IPS-18c (cell line): ENCODE results near the gene IL3RA.
"Not testable (repeated sequence)": the region's sequence is repeated elsewhere in the genome, so short reads cannot be mapped to it uniquely, and the experiment has no call there.

Experiments used
- H3K4me3 ChIP-seq: 2 replicates; pipeline ENCODE4 v1.7.0; 2013; ENCODE audit warnings: low read depth, mild to moderate bottlenecking, low read length, moderate library complexity; ENCODE audit not compliant: insufficient read depth
- H3K9me3 ChIP-seq: one replicate; pipeline ENCODE4 v1.6.1; 2013; ENCODE audit warnings: mild to moderate bottlenecking, low read length, moderate library complexity; ENCODE audit not compliant: control insufficient read depth, insufficient read depth

Gene IL3RA

DNA sequence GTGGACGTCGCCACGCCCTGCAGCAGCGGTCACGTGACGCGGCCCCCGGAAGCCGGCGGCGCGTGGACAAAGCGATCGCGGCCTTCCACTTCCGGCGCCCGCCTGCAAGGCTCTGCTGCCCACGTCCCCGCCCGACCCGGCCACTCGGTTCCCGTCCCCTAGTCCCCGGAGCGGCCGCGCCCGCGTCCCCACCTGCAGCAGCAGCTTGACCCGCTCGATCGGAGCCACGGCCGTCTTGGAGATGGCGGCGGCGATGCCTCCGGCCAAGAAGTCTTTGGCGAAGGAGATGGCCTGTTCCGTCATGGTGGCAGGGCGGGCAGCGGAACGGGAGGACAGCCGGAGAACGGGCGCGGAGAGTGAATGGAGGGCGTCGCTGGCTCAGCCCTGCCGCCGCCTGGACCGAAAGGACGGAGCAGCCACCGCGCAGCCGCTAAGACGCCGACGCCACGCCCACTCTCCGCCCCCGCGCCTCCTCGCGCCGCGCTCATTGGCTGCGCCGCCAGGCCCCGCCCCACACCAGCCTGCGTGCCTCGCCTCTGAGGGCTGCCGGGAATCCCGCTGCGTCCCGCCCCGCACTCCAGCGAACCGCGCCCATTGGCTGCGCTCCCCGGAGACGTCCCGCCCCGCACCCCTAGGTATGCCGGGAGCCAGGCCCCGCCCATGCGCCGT, 55.3 kb downstream of the IL3RA start, which contains the start of gene SLC25A6:
TSS of gene SLC25A6 (minus strand) at position 407 of the 669 bp plus-strand sequence. CDS start at position 303, 104 bp downstream.
- Histone ChIP-seq H3K4me3 (peak within 1 kb of the TSS; percentile 100), H3K9me3 (no peaks in the 10 kb centered on the region)

DNA sequence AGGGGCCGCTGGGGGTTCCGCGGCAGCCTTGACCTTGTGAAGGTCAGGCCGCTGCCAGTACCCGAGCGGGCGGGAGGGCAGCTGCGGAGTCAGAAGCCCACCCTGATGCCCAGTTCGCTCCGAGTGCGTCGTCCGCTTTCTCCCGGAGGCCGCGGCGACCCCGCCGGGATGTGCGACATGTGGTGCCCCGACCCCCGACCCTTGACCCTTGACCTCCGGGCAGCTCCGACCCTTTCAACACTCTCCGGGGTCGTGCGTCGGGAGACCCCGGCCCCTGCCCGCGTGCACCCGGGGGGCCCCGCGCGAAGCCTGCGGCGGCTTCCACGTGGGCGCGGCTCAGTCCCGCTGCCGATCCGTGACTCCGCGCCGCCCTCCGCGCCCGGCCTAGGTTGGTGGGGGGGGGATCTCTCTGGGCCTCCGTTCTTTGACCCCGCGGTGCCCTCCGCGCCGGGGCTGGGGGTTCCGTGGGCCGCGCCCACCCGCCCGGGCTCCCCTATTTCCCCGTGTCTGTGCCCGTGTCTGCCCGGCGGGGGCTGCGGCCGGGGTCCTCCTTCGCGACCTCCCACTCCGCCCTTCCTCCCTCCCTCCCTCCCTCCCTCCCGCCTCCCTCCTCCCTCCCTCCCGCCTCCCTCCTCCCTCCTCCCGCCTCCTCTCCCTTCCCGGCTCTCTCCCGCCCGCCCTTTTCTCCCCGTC, 55.9 kb downstream of the IL3RA start:
- no peaks in the 10 kb centered on the region for H3K9me3 ChIP-seq
- peak overlapping the region; percentile 100 for H3K4me3 ChIP-seq

DNA sequence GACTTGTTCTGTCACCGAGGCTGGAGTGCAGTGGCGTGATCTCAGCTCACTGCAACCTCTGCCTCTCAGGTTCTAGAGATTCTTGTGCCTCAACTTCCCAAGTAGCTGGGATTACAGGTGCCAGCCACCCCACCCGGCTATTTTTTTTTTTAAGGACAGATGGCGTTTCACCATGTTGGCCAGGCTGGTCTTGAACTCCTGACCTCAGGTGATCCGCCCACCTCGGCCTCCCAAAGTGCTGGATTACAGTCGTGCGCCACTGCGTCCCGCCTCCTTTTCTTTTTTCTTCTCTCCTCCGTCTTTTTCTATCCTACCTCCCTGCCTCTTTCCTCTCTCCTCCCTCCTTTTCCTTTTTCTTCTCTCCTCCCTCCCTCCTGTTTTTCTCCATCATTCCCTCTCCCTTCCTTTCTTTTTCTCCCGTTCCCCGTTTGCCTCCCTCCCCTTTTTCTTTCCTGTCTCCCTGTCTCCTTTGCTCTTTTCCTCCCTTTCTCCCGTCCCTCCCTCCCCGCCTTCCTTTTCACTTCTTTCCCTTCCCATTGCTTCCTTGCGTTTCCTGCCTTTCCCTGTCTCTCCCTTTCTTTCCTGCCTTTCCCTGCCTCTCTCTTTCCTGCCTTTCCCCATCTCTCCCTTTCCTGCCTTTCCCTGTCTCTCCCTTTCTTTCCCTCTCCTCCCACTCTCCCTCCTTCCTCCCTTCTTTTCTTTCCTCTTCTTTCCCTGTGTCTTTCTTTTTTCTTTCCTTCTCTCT, 57.5 kb downstream of the IL3RA start:
- H3K4me3 ChIP-seq, result peak overlapping the region; percentile 100; the same call in 1 of the 2 replicates
- no peaks in the 10 kb centered on the region for H3K9me3 ChIP-seq

DNA sequence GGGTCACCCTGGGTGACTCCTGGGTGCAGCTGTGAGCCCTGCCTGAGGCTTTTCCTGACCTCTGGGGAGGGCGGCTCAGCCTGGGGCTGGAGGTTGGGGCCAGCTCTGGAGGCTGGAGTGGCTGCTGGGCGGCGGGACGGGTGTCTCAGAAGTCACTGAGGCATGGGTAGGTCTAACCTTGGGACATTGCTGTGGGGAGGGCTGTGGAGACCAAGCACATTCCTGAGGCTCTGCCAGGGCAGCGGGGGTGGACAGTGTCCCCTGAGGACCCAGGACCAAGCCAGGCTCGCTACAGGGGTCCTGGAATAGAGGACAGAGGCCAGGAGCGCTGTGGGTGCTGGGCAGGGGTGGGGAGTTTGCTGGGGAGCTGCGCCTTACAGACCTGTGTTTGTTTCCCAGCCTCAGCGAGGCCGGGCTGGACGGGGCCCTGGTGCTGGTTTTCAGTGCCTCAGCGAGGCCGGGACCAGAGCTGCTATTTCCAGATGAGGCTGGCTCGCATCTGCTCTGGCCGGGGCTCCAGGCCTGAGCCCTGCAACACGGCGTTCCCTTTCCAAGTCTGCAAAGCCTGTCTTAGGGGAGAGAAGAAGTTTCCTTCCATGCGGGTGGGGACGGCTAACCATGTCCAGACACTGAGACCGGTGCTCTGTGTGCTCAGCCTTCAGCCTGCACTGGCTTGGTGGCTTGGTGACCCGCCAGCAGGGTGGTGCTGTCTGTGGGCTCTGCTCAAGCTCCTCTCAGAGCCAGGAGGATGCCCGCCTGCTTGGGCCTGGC, 58.3 kb downstream of the IL3RA start:
- Histone ChIP-seq H3K9me3 (no peaks in the 10 kb centered on the region), H3K4me3 (peak overlapping the region; percentile 41)

DNA sequence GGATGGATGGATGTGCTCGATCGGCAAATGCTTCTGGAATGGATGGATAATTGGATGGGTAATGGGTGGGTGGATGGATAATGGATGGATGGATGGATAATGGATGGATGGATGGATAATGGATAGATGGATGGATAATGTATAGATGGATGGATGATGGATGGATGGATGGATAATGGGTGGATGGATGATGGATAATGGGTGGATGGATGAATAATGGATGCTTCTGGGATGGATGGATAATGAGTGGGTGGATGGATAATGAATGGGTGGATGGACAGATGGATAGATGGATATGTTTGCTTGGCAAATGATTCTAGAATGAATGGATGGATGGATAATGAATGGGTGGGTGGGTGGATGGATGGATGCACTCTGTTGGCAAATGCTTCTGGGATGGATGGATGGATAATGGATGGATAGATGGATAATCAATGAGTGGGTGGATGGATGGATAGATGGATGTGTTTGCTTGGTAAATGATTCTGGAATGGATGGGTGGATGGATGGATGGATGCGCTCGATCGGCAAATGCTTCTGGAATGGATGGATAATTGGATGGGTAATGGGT, 59.1 kb downstream of the IL3RA start:
- Histone ChIP-seq H3K9me3 (no peaks in the 10 kb centered on the region), H3K4me3 (peak overlapping the region; percentile 41; the same call in 1 of the 2 replicates)

DNA sequence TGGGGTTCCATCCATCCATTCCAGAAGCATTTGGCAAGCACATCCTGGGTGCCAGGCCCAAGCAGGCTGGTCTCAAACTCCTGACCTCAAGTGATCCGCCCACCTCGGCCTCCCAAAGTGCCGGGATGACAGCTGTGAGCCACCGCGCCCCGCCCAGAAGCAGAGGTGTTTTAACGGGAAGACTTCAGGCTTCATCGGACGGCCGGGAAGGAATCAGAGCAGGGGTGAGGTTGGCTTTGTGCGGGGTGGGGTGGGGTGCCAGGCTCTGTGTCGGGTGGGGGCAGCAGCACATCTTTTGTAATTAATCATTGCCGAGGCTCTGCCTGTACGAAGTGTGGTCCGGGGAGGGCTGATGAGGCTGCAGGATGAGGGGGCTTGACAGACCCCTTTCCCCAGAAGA, 60.4 kb downstream of the IL3RA start:
- H3K4me3 ChIP-seq, result no peak overlapping the region
- no peaks in the 10 kb centered on the region for H3K9me3 ChIP-seq

DNA sequence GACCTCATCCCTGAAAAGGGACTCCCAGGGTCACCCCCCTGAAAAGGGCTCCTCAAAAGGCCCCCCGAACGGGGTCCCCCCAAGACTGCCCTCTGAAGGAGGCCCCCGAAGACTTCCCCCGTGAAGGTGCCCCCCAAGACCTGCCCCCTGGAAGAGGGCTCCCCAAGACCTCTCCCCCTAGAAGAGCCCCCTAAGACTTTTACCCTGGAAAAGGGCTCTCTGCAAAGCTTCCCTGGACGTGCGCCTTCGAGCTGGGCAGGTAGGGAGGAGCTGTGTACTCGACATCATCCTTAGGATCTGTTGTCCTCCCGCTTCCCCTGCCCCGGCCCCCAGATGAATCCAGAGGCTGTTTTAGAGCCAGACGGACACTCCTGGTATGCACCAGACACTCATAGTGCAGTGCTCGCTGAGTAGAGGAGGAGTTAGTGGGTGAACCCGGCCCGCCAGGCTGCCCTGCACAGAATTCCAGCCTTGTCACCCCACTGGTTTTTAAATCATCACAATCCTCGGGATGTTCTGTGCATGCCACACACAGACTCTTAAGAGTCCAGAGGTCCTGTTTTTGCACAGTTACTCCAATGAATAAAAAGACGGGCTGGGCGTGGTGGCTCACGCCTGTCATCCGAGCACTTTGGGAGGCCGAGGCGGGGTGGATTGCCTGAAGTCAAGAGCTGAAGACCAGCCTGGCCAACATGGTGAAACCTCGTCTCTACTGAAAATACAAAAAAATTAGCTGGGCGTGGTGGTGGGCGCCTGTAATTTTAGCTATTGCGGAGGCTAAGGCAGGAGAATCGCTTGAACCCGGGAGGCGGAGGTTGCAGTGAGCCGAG, 61.1 kb downstream of the IL3RA start:
- no peak overlapping the region for H3K4me3 ChIP-seq
- no peaks in the 10 kb centered on the region for H3K9me3 ChIP-seq

DNA sequence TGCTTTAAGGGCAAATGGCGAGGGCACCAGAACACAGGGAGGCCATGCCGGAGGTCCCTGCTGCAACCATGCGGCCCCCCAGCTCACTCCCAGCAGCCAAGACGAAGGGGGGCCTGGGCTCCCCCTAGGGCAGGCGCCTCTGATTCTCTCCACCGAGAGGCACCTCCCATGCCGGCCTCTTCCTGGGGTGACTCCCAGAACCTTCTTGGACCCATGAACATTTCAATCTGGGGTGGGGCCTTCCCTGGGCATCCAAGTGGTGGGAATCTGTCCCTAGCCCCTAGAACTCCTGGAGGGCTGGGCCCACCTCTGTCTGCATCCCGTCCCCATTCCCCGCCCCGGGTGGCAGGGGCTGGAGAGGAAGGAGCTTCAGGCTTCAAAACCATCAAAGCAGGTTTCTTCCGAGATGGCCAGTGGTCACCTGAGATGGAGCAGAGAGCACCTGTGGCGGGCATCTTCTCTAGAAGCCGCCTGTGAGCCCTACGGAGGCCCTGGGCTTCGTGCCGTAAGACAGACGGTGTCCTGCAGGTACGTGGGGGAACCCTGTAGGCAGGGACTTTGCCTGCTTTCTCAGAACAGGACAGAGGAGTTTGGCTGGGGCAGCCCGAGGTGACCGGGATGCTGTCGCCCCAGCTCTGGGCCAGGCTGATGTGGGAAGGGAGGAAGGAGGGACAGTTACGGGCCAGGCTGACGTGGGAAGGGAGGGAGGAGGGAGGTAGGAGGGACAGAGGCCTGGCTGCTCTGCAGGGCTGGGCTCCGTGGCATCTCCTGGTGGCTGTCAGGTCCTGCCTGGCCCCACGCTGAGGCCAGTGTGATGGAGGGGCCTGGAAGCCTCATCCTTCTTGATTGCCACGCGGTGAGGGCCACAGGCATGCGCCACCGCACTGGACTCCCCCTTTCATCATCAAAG, 62.1 kb downstream of the IL3RA start:
- Histone ChIP-seq H3K4me3 (no peak overlapping the region), H3K9me3 (no peaks in the 10 kb centered on the region)

DNA sequence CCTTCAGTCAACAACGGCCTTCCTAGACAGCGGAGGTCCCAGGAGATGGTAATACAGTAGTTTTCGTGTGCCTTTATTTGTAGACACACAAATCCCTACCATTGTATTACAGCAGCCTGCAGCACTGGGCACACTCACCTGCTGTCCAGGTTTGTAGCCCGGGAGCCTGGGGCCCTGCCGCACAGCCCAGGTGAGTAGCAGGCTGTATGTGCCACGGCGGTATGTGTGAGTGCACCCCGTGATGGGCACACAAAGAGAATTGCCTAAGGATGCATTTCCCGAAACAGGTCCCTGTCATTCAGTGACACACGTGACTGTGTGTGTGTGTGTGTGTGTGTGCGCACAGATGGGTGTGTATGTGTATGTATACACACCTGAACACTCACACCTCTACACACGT, 63.5 kb downstream of the IL3RA start:
- Histone ChIP-seq H3K9me3 (no peaks in the 10 kb centered on the region), H3K4me3 (no peak overlapping the region)

DNA sequence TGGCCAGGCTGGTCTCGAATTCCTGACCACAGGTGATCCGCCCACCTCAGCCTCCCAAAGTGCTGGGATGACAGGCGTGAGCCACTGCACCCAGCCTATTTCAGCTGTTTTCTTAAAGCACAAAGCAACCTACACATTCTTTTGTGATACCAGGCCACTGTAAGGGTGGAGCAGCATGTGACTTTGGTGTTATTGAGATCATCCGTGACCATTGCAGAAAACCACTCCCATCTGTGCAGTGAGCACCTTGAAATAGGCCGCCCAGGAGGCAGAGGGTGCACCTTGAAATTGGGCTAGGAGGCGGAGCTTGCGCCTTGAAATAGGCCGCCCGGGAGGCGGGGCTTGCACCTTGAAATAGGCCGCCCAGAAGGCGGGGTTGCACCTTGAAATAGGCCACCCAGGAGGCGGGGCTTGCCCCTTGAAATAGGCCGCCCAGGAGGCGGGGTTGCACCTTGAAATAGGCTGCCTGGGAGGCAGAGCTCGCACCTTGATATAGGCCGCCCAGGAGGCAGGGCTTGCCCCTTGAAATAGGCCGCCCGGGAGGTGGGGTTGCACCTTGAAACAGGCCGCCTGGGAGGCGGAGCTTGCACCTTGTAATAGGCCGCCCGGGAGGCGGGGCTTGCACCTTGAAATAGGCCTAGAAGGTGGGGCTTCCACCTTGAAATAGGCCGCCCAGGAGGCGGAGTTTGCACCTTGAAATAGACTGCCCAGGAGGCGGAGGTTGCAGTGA, 64.3 kb downstream of the IL3RA start:
- Histone ChIP-seq H3K4me3 (no peak overlapping the region), H3K9me3 (no peaks in the 10 kb centered on the region)

DNA sequence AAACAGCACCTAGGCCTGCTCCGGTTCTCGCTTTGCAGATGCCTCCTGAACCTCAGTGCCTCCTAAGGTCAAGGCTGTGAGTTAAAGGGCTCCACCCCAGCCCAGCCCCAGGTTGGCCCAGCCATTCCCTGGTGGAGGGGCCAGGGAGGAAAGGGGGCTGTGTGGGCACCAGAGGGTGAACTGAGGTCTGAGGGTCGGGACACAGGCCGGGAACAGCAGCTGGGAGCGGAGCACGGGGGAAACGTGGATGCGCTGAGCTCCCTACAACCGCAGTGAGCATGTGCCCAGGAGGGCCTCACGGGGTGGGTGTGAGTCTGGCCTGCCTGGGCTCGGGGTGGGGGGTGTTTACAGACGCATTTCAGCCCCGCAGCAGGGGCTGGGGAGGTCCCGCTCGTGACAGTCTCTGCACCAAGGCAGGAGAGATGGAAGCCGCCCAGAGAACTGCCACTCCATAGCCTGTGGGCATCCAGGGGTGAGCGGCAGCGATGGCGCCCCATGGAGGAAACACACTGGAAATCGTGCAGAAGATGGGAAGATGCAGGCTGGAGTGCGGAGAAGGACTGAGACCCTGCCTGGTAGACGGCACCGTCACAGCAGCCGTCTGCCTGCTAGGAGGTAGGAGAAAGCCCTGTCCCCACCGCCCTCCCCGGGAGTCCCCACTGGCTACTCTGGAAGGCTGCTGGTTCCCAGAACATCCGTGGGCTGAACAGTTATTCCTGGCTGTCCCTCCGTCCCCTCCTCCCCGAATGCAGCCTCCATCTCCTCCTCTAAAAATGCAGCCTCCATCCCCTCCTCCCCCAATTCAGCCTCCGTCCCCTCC, 65.2 kb downstream of the IL3RA start:
- no peak overlapping the region for H3K4me3 ChIP-seq
- no peaks in the 10 kb centered on the region for H3K9me3 ChIP-seq

DNA sequence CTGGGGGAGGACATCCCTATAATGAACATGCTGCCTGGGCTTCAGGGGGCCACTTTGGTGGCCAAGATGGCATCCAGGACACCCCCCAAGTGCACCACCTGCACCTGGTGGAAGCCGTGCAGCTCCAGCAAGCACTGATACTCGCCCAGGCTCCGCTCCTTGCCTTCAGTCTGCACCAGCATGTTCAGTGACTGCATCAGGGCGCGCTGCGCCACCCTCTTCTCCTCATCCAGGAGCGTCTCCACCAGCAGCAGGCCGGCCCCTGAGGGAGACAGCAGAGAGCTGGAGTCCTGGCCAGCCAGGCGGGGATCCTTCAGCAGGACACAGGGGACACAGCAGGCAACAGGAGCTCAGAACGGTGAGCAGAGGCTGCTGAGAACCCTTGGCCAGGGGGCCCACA, 66.6 kb downstream of the IL3RA start:
- H3K9me3 ChIP-seq, result no peaks in the 10 kb centered on the region

DNA sequence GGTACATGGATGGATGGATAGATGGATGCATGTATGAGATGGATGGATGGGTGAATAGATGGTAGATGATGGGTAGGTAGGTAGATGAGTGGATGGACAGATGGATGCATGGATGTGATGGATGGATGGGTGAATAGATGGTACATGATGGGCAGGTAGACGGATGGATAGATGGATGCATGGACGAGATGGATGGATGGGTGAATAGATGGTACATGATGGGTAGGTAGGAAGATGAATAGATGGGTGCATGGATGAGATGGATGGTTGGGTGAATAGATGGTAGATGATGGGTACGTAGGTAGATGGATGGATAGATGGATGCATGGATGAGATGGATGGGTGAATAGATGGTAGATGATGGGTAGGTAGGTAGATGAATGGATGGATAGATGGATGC, 67.3 kb downstream of the IL3RA start:
- H3K9me3 ChIP-seq, result not testable (repeated sequence)

More for the DNA sequence above, 66.6 kb downstream of the IL3RA start:
- no peak overlapping the region for H3K4me3 ChIP-seq

DNA sequence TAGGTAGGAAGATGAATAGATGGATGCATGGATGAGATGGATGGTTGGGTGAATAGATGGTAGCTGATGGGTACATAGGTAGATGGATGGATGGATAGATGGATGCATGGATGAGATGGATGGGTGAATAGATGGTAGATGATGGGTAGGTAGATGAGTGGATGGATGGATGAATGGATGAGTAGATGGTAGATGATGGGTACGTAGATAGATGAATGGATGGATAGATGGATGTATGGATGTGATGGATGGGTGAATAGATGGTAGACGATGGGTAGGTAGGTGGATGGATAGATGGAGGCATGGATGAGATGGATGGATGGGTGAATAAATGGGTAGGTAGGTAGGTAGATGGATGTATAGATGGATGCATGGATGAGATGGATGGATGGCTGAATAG, 69.2 kb downstream of the IL3RA start:
- not testable (repeated sequence) for H3K4me3 ChIP-seq, H3K9me3 ChIP-seq

More for the DNA sequence above, 67.3 kb downstream of the IL3RA start:
- not testable (repeated sequence) for H3K4me3 ChIP-seq
